DOHH2 (cell line): ENCODE data around the gene LIFR.

ENCODE experiments used
- H3F3A ChIP-seq: fragments of 200-600 bp; sonication (generic), shearing (Covaris generic); 2 replicates; pipeline ENCODE4 v1.6.0; 2016; ENCODE audit warnings: antibody characterized with exemption, mild to moderate bottlenecking; ENCODE audit not compliant: control insufficient read depth, insufficient read depth
- H3K27ac ChIP-seq: fragments of 200-600 bp; sonication (generic); 2 replicates; pipeline ENCODE4 v1.5.1; 2014; ENCODE audit warnings: low read depth, mild to moderate bottlenecking, low read length, moderate library complexity
- H3K27me3 ChIP-seq: fragments of 200-600 bp; sonication (generic); 2 replicates; pipeline ENCODE4 v1.6.1; 2014; ENCODE audit warnings: mild to moderate bottlenecking, low read length, mixed read lengths; ENCODE audit not compliant: control insufficient read depth
- H3K36me3 ChIP-seq: fragments of 200-600 bp; sonication (generic); 2 replicates; pipeline ENCODE4 v1.6.1; 2014; ENCODE audit warnings: mild to moderate bottlenecking, low read length, moderate library complexity, mixed read lengths; ENCODE audit not compliant: control insufficient read depth
- H3K4me1 ChIP-seq: fragments of 200-600 bp; sonication (generic); 2 replicates; pipeline ENCODE4 v1.6.1; 2014; ENCODE audit warnings: mild to moderate bottlenecking, low read length, mixed read lengths; ENCODE audit not compliant: control insufficient read depth
- H3K4me2 ChIP-seq: fragments of 200-600 bp; sonication (generic); 2 replicates; pipeline ENCODE4 v1.6.0; 2014; ENCODE audit warnings: mild to moderate bottlenecking, low read length, moderate library complexity
- H3K4me3 ChIP-seq: fragments of 200-600 bp; sonication (generic); 2 replicates; pipeline ENCODE4 v1.5.1; 2014; ENCODE audit warnings: mild to moderate bottlenecking, low read length, mixed read lengths
- H3K79me2 ChIP-seq: fragments of 200-600 bp; sonication (generic); 2 replicates; pipeline ENCODE4 v1.6.1; 2014; ENCODE audit warnings: mild to moderate bottlenecking, low read length, mixed read lengths; ENCODE audit not compliant: control insufficient read depth
- H3K9me2 ChIP-seq: fragments of 200-600 bp; sonication (generic); replicated peaks from 2 replicates; pipeline ENCODE4 v1.6.1; 2014; ENCODE audit warnings: mild to moderate bottlenecking, low read length, mixed read lengths; ENCODE audit not compliant: control insufficient read depth
- H3K9me3 ChIP-seq: fragments of 200-600 bp; sonication (generic); 2 replicates; pipeline ENCODE4 v1.6.1; 2014; ENCODE audit warnings: antibody characterized with exemption, low read length, mixed read lengths; ENCODE audit not compliant: control insufficient read depth, insufficient read depth
- H4K20me1 ChIP-seq: fragments of 200-600 bp; sonication (generic); 2 replicates; pipeline ENCODE4 v1.6.0; 2014; ENCODE audit warnings: low read depth, mild to moderate bottlenecking, antibody characterized with exemption, low read length, moderate library complexity; ENCODE audit not compliant: control insufficient read depth, insufficient read depth
- EZH2phosphoT487 ChIP-seq: fragments of 200-600 bp; sonication (generic); IDR thresholded peaks from 2 replicates; pipeline ENCODE4 v1.6.1; 2017; ENCODE audit warnings: borderline replicate concordance, mild to moderate bottlenecking, antibody characterized with exemption, low read length, moderate library complexity, mixed read lengths
- TF ChIP-seq, protein P1 (sequence below): fragments of 200-600 bp; sonication (generic); IDR thresholded peaks from one replicate; pipeline ENCODE4 v1.5.1; 2014; ENCODE audit warnings: antibody characterized with exemption, mild to moderate bottlenecking, low read depth, low read length; ENCODE audit not compliant: poor library complexity, severe bottlenecking

LIFR gene

DNA sequence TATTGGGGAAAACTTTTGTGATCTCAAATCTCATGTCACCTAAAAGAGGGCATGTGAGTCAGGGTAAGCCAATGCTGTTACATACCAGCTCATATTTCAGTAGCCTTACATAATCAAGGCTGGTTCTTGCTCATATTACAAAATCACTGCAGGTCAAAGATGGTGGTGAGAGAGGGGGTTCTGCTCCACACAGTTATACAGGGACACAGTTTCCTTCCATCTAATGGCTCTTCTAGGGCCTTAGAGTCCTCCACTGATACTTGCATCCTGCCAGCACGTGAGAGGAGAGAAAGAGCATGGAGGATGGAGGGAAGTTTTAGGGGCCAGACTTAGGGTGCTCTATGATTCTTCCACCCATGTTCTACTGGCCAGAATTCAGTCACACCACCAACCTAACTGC, 130.0 kb downstream of the LIFR start:
- H3F3A ChIP-seq = no peaks in the 10 kb centered on the region
- no peaks in the 10 kb centered on the region for H3K36me3 ChIP-seq
- TF ChIP-seq EZH2phosphoT487 = no peak
- TF ChIP-seq, protein P1, sequence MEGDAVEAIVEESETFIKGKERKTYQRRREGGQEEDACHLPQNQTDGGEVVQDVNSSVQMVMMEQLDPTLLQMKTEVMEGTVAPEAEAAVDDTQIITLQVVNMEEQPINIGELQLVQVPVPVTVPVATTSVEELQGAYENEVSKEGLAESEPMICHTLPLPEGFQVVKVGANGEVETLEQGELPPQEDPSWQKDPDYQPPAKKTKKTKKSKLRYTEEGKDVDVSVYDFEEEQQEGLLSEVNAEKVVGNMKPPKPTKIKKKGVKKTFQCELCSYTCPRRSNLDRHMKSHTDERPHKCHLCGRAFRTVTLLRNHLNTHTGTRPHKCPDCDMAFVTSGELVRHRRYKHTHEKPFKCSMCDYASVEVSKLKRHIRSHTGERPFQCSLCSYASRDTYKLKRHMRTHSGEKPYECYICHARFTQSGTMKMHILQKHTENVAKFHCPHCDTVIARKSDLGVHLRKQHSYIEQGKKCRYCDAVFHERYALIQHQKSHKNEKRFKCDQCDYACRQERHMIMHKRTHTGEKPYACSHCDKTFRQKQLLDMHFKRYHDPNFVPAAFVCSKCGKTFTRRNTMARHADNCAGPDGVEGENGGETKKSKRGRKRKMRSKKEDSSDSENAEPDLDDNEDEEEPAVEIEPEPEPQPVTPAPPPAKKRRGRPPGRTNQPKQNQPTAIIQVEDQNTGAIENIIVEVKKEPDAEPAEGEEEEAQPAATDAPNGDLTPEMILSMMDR = no peak
- no peak overlapping the region for H3K4me3 ChIP-seq
- no peaks in the 10 kb centered on the region for H3K79me2 ChIP-seq
- H3K4me1 ChIP-seq = no peaks in the 10 kb centered on the region
- no peaks in the 10 kb centered on the region for H3K9me3 ChIP-seq
- no peak overlapping the region for H3K27ac ChIP-seq
- H4K20me1 ChIP-seq = no peaks in the 10 kb centered on the region
- H3K9me2 ChIP-seq = no peaks in the 10 kb centered on the region
- peaks cover 4% of the 10 kb centered on the region; the same call in 1 of the 2 replicates for H3K27me3 ChIP-seq
- H3K4me2 ChIP-seq = no peak overlapping the region
